Measurements from ENCODE around the gene PFN3. TPM values are rescaled to one million over a fixed set of nuclear protein-coding genes. Genes with fewer than 3 reads are reported as not detected.
A peak's percentile ranks its signal among the peaks of the same experiment; 100 is the strongest.

PFN3 gene
- total RNA-seq, 1 donor from 2014 or later: not detected

DNA sequence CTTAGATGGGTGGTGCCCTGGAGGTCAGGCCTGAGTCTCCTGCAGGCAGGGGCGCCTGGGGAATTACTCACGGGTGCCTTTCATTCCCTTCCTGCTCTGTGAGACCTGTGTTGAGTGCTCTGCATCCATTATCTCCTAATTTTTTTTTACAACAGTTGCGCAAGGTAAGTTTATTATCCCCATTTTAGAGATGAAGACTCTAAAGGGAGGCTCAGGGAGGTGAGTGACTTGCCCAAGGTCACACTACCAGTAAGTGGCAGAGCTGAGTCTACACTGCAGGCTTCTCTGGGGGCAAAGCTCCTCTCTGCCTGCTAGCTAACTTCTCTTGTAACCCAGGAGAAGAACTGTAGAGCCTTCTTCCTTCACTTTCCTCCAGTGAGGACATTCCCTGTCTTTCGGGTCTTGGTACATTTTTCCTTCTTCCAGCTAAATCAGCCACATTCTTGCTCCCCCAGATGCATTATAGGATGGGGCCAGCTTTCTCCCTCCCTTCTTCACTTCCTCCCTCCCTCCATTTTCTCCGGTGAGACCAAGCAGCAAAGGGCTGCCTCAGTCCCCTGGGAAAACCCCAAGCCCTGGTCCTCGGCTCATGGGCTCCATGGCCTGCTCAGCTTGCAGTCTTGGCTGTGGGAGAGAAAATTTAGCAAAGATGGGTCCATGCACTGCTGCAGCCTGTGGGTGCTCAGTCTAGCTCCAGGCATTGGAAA is 47.9 kb upstream of the PFN3 start:
- H3K9me3 Mint-ChIP-seq (ENCODE audit: unreplicated experiment): no peaks in the 10 kb centered on the region
- Histone ChIP-seq H3K9me3 (ENCODE audit: insufficient read depth, low read depth, low read length) (no peaks in the 10 kb centered on the region), H3K4me3 (ENCODE audit: insufficient read depth, low read depth, low read length) (peak overlapping the region; percentile 53), H3K4me2 (ENCODE audit: low read length) (peak overlapping the region; percentile 95), H3K9ac (ENCODE audit: low read length) (peak overlapping the region; percentile 54), H4K20me1 (ENCODE audit: insufficient read depth, low read length) (peaks cover 47% of the 10 kb centered on the region), H3K79me2 (ENCODE audit: insufficient read depth, low read length) (no peaks in the 10 kb centered on the region), H2AFZ (ENCODE audit: low read depth, low read length) (no peak overlapping the region), H3K36me3 (ENCODE audit: insufficient read depth, low read length) (no peaks in the 10 kb centered on the region), H3K27me3 (ENCODE audit: insufficient read depth, low read length) (no peaks in the 10 kb centered on the region), H3K4me1 (ENCODE audit: insufficient read depth, low read length) (peaks cover 18% of the 10 kb centered on the region), H3K27ac (ENCODE audit: low read depth, low read length) (no peak overlapping the region)
- peak overlapping the region; percentile 24 for H3K27ac Mint-ChIP-seq (ENCODE audit: unreplicated experiment)
- H3K27me3 Mint-ChIP-seq (ENCODE audit: low read depth, unreplicated experiment): peaks cover 4% of the 10 kb centered on the region
- FAIRE-seq (no peak), DNase-seq (ENCODE audit: low read depth) (no peak)
- TF ChIP-seq, protein P1, sequence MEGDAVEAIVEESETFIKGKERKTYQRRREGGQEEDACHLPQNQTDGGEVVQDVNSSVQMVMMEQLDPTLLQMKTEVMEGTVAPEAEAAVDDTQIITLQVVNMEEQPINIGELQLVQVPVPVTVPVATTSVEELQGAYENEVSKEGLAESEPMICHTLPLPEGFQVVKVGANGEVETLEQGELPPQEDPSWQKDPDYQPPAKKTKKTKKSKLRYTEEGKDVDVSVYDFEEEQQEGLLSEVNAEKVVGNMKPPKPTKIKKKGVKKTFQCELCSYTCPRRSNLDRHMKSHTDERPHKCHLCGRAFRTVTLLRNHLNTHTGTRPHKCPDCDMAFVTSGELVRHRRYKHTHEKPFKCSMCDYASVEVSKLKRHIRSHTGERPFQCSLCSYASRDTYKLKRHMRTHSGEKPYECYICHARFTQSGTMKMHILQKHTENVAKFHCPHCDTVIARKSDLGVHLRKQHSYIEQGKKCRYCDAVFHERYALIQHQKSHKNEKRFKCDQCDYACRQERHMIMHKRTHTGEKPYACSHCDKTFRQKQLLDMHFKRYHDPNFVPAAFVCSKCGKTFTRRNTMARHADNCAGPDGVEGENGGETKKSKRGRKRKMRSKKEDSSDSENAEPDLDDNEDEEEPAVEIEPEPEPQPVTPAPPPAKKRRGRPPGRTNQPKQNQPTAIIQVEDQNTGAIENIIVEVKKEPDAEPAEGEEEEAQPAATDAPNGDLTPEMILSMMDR (IDR thresholded peaks at IDR 0.05; ENCODE audit: insufficient read depth, low read depth, low read length): no peak
- TF ChIP-seq EZH2 (IDR thresholded peaks at IDR 0.05; ENCODE audit: insufficient read depth, low read length): no peak
- peak overlapping the region; percentile 71 for H3K4me3 Mint-ChIP-seq (ENCODE audit: unreplicated experiment)
- peaks cover 4% of the 10 kb centered on the region for H3K36me3 Mint-ChIP-seq (ENCODE audit: low read depth, unreplicated experiment)
- peaks cover 19% of the 10 kb centered on the region for H3K4me1 Mint-ChIP-seq (ENCODE audit: low read depth, unreplicated experiment)

DNA sequence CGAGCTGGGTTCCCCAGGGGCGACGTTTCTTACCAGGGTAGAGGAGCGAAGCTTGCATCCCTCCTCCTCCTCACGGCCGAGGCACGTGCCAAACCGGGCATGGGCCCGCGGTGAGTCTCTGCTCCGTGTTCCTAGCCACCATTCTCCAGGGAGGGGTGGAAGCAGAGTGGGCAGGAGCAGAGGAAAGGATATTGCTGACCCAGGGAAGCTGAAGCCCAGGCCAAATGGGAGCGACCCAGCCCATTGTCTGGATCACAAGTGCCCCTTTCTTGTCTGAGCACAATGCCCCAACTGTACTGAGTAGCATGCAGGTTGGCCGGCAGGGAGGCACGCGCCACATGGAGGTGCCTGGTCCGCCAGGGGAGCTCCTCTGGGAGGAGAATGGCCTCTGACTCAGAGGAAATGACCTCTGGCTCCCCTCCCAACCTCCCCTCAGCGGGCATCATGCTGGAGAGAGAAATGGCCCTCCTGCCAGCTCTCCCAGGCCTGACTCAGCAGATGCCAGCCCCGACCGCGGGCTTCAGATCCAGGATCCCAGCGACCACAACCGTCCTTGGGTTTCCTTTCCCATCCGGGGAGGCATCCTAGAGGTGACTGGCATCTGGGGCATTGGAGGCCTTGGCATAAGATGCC is 47.3 kb upstream of the PFN3 start:
- Mint-ChIP-seq H3K4me1 (ENCODE audit: low read depth, unreplicated experiment) (peaks cover 19% of the 10 kb centered on the region), H3K36me3 (ENCODE audit: low read depth, unreplicated experiment) (peaks cover 4% of the 10 kb centered on the region), H3K27me3 (ENCODE audit: low read depth, unreplicated experiment) (peaks cover 4% of the 10 kb centered on the region), H3K4me3 (ENCODE audit: unreplicated experiment) (peak overlapping the region; percentile 71), H3K9me3 (ENCODE audit: unreplicated experiment) (no peaks in the 10 kb centered on the region), H3K27ac (ENCODE audit: unreplicated experiment) (peak overlapping the region; percentile 24)
- DNase-seq (ENCODE audit: low read depth) (peak; percentile 60), FAIRE-seq (no peak)
- Histone ChIP-seq H3K4me3 (ENCODE audit: insufficient read depth, low read depth, low read length) (peak overlapping the region; percentile 53), H3K27ac (ENCODE audit: low read depth, low read length) (no peak overlapping the region), H3K4me2 (ENCODE audit: low read length) (peak overlapping the region; percentile 95), H3K9me3 (ENCODE audit: insufficient read depth, low read depth, low read length) (no peaks in the 10 kb centered on the region), H2AFZ (ENCODE audit: low read depth, low read length) (no peak overlapping the region), H3K9ac (ENCODE audit: low read length) (peak overlapping the region; percentile 54), H3K36me3 (ENCODE audit: insufficient read depth, low read length) (no peaks in the 10 kb centered on the region), H4K20me1 (ENCODE audit: insufficient read depth, low read length) (peaks cover 40% of the 10 kb centered on the region), H3K79me2 (ENCODE audit: insufficient read depth, low read length) (no peaks in the 10 kb centered on the region), H3K27me3 (ENCODE audit: insufficient read depth, low read length) (no peaks in the 10 kb centered on the region), H3K4me1 (ENCODE audit: insufficient read depth, low read length) (peaks cover 18% of the 10 kb centered on the region)
- TF ChIP-seq, protein P1 (IDR thresholded peaks at IDR 0.05; ENCODE audit: insufficient read depth, low read depth, low read length): no peak
- no peak for TF ChIP-seq EZH2 (IDR thresholded peaks at IDR 0.05; ENCODE audit: insufficient read depth, low read length)

Measured in astrocyte (in vitro differentiated cells and primary cell).